SK-N-SH treated with all-trans-retinoic acid at 6 μM for 48 hours (cell line): ENCODE results near the gene SDF4.

Experiments
- ZFP3 ChIP-seq: fragments of 250-450 bp; sonication (Bioruptor Pico); IDR thresholded peaks from 2 replicates; pipeline ENCODE4 v1.5.0; 2020; ENCODE audit warnings: mild to moderate bottlenecking, moderate library complexity
- TF ChIP-seq, protein P1 (sequence below): fragments of 250-450 bp; sonication (Bioruptor Pico); IDR thresholded peaks from 2 replicates; pipeline ENCODE4 v1.8.0; 2020; ENCODE audit warnings: mild to moderate bottlenecking, moderate library complexity, borderline replicate concordance

DNA sequence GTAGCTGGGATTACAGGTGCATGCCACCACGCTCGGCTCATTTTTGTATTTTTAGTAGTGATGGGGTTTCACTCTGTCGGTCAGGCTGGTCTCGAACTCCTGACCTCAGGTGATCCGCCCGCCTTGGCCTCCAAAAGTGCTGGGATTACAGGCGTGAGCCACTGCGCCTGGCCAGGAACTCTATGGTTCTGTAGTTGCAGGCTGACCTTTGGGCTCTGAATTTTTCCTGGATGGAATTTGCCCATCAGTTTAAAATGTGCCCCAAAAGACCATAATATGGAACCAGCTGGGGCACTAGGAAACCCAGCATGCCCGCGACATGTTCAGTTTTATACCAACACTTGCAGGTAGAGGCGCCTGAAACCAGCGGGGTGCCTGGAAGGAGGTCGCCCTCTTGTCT lies 46.8 kb upstream of the SDF4 start:
- TF ChIP-seq ZFP3 (CRISPR knock-in tag) = no peak
- TF ChIP-seq, protein P1, sequence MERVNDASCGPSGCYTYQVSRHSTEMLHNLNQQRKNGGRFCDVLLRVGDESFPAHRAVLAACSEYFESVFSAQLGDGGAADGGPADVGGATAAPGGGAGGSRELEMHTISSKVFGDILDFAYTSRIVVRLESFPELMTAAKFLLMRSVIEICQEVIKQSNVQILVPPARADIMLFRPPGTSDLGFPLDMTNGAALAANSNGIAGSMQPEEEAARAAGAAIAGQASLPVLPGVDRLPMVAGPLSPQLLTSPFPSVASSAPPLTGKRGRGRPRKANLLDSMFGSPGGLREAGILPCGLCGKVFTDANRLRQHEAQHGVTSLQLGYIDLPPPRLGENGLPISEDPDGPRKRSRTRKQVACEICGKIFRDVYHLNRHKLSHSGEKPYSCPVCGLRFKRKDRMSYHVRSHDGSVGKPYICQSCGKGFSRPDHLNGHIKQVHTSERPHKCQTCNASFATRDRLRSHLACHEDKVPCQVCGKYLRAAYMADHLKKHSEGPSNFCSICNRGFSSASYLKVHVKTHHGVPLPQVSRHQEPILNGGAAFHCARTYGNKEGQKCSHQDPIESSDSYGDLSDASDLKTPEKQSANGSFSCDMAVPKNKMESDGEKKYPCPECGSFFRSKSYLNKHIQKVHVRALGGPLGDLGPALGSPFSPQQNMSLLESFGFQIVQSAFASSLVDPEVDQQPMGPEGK (CRISPR knock-in tag) = no peak
